Suprapubic skin (tissue), 4 donors: Measurements from ENCODE around the gene MAPKAPK5.

Experiments used
- POLR2A ChIP-seq, 2 donors: fragments of 450-650 bp; IDR thresholded peaks; one replicate each; pipeline ENCODE4 v1.6.1; 2017; ENCODE audit warnings: antibody characterized with exemption in 2 of 2, mild to moderate bottlenecking in 2 of 2, moderate library complexity in 2 of 2
- POLR2AphosphoS5 ChIP-seq, 3 donors: sonication (generic); formaldehyde crosslinking; IDR thresholded peaks; one replicate each; pipeline ENCODE4 v1.6.1; 2017; ENCODE audit warnings: antibody characterized with exemption in 3 of 3
- TF ChIP-seq, protein P1 (sequence below), 2 donors: fragments of 200-600 bp in 1 of 2; fragments of 450-650 bp in 1 of 2; sonication (generic) in 1 of 2; IDR thresholded peaks; one replicate each; pipeline ENCODE4 v1.5.1; 2016 to 2019; ENCODE audit warnings: antibody characterized with exemption in 2 of 2, mild to moderate bottlenecking in 1 of 2, moderate library complexity in 1 of 2

DNA sequence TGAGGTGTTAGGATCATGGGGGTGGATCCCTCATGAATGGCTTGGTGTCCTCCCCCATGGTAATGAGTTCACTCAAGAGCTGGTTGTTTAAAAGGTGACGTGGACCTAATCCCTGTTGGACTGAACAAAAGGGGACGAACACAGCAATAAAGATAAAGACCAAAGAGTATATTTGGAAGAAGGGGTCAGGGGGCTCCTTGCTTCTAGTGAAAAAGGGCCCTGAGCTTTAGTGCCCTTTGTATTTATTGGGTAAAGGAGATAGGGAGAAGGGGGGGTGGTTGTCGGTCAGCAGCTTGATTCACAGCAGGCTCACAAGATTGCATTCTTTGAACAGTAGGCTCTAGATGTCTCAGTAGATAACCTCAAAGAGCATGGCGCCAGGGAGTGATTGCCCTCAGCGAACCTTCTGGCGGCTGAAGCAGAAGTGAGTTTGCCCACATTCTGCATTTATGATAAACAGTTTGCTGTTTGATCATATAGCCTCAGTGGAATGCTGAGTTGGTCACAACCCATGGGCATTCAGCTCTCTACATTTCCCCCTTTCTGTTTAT is 25.9 kb upstream of the MAPKAPK5 start:
- TF ChIP-seq, protein P1, sequence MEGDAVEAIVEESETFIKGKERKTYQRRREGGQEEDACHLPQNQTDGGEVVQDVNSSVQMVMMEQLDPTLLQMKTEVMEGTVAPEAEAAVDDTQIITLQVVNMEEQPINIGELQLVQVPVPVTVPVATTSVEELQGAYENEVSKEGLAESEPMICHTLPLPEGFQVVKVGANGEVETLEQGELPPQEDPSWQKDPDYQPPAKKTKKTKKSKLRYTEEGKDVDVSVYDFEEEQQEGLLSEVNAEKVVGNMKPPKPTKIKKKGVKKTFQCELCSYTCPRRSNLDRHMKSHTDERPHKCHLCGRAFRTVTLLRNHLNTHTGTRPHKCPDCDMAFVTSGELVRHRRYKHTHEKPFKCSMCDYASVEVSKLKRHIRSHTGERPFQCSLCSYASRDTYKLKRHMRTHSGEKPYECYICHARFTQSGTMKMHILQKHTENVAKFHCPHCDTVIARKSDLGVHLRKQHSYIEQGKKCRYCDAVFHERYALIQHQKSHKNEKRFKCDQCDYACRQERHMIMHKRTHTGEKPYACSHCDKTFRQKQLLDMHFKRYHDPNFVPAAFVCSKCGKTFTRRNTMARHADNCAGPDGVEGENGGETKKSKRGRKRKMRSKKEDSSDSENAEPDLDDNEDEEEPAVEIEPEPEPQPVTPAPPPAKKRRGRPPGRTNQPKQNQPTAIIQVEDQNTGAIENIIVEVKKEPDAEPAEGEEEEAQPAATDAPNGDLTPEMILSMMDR (IDR thresholded peaks at IDR 0.05), result no peak
- TF ChIP-seq POLR2A (IDR thresholded peaks at IDR 0.05) (no peak), POLR2AphosphoS5 (IDR thresholded peaks at IDR 0.05) (no peak)
